Activated CD4-positive, alpha-beta T cell treated with anti-CD3 and anti-CD28 coated beads for 48 hours (primary cell): Measurements from ENCODE around the gene GNA12.
"Not testable (repeated sequence)": the region's sequence is repeated elsewhere in the genome, so short reads cannot be mapped to it uniquely, and the experiment has no call there.

Source experiments
- DNase-seq: peaks from one replicate; pipeline ENCODE4 v3.0.0-alpha.2; 2020

GNA12 gene

GRCh38 chr7:2775376-2775775 is 68.7 kb downstream of the GNA12 start:
- no peak for DNase-seq

DNA sequence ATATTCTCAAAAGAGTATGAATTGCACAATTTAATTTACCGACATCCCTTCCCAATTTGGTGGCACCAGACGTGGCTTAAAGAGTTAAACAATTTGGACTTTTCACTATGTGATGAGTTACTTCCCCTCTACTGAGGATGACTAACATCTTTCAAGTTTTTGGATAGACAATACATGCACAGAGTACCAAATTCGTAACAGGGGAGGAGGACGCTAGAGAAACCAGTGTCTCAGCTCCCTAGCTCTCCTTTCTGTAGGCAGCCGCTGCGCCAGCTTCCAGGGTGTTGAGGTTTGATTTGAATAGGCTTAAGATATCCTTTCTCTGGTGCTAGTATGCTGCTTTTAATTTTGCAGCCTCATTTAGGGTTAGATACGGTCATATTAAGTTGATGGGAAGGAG is 69.2 kb downstream of the GNA12 start:
- DNase-seq: no peak

GRCh38 chr7:2774280-2774679 is 69.8 kb downstream of the GNA12 start:
- no peak for DNase-seq

- no peak for DNase-seq
Measured at GRCh38 chr7:2773608-2774007, 70.5 kb downstream of the GNA12 start.

DNA sequence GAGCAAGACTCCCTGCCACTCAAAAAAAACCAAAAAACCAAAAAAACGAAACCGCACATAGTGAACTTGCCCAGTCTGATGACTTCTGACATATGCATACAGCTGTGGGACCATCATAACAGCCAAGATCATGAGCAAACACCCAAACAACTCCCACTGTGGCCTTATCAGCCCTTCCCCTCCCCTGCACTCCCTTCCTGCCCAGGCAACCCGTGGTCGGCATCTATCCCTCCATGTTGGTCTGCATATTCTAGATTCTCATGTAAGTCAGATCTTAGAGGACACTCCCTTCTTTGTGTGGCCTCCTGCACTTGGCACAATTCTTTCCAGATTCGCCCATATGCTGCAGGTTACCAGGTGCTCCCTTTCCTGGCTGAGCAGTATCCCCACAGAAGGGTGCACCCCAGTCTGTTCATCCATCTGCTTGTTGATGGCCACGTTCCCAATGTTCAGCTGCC is 72.8 kb downstream of the GNA12 start:
- DNase-seq: no peak

DNA sequence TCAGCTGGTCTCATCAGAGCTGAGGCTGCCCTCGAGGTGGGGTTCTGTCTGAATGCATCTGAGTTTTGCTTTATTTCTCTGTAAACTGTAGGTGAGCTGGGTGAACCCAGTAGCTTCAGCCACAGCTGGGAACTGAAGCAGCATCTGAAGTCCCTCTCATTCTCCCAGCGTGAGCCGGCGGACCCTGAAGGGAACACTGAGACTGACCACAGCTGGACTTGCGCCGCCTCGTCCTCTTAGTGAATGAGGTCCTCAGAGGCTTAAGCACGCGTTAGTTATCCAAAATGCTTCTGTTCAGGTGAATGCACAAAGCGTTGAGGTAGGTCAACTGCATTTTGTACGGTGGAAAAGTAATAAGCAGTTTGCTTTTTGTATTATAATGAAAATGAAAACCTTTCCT is 79.5 kb downstream of the GNA12 start:
- no peak for DNase-seq

- no peak for DNase-seq
Measured at GRCh38 chr7:2763597-2763996, 80.5 kb downstream of the GNA12 start.

GRCh38 chr7:2761801-2762497 is 82.2 kb downstream of the GNA12 start:
- no peak for DNase-seq

DNA sequence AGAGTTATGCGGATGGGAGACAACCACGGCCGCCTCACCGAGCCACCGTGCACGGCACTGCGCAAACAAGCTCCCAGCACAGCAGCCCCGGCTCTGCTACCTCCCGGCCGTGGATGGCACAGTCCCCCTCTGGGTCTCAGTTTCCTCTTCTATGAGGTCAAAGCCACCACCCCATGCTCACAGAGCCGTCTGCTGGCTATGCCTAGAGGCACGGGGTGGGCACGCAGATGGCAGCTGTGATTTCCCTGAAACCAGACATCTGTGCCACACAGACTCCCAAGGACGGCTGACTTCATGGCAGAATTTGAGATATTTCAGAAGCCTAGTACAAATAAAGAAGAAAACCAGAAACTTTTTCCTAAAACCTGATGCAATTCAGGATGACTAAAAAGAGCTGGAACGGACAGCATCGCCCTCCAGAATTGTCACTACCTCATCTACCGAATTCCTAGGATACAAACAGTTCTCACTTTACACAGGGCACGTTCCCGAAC is 82.9 kb downstream of the GNA12 start:
- DNase-seq: no peak

DNA sequence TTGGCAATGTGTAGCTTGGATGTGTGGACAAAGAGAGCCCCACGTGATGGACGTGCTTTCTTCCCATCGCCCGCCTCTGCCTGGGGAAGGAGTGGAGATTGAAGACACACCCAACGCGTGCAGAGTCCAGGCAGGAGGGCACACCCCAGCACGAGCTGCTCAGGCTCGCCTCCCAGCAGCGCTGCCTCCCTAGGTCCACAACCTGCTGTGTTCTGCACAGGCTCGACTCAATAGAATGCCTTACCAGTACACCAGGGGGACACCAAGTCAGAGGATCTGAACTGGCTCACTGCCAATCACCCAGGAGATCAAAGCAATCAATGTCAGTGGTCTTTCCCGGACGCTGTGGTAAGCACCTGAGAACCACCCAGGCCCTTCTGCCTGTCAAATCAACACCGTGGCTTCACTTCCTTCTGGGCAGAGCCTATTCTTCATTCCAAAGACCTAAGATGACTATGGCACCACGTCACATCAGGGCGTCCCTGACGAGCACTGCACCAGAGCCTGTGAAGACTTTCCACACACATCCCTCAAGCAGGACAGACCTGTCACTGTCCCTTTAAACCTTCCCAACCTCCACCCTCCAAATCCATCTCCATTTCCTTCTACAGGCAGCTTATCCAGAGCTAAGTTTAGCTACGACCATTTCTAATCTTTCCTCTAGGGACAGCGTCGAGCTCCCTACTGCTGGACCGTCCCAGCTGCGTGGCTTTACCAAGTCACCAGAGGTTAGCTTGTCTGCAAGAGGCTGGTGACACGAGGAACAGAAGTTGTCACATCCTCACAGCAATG is 83.8 kb downstream of the GNA12 start:
- DNase-seq: peak; percentile 31

DNA sequence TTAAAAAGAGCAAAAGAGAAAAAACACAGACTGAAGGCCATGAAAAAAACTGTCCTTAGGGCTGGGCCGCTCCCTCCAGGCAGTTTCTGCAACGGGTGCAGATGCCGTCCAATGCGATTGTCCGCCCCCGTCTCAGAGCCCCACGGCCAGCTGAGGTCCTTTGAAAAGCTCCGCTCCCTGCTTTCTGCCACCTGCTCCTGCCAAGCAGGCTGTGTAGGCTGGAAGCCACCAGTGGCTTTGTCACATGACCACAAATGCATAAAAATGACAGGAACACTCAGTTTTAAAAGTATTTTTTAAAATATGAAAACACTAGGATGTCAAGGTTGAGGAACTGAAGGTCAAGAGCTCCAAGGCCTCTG is 84.4 kb downstream of the GNA12 start:
- DNase-seq: no peak

- peak; percentile 24 for DNase-seq
Measured at GRCh38 chr7:2758673-2759616, 85.2 kb downstream of the GNA12 start.

DNA sequence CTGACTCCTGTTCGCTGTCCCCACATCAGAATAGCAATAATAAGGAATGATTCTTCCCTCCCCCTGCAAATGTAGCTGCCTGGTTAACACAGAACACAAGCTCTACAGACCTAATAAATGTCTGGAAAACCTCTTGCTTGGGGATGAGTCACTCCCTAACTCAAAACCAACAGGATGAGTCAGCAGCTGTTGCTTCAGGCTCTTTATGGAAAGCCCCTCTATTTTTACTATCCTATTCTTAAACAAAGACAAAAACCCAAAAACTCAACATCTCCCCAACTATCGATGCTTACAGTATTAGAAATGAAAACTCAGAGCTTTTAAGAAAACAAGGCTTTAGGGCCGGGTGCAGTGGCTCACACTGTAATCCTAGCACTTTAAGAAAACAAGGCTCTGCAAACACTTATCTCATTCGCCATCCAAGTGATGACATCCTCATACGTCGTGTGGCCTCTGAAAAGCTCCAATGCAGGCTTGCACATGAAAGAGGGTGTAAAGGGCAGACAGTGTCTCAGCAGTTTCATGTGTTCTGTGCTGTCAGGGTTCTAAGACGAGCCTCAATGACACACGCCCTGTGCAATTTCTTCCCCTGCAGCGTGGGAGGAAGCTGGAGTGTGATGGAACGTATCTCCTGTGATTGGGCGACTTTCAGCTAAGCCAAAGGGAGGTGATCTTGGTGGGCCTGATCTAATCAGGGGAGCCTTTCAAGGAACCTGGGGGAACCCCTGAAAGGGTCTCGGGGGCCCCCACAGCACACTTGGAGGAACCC is 86.0 kb downstream of the GNA12 start:
- DNase-seq: peak; percentile 87

DNA sequence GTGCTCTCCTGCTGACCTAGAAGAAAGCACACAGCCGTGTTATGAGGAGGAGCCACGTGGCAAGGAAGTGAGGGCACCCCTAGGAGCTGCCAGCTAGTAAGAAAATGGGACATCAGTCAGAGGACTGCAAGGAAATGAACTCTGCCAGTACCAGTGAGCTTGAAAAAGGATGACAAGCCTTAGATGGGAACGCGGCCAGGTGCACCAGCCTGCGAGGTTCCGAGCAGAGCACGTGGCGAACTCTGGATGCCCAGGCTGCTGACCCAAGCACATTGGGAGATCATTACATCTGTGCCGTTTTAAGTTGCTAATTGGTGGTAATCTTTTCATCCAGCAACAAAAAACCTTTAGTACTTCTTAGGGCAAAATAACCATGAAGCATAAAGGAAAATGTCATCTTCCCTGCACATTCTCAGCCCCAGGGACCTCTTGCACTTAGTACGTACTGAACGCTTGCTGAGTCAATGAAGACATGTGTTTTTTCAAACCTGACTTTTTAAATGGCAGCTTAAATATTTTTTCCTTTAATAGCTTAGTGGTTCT is 86.7 kb downstream of the GNA12 start:
- no peak for DNase-seq

- no peak for DNase-seq
Measured at GRCh38 chr7:2755531-2755930, 88.6 kb downstream of the GNA12 start.

DNA sequence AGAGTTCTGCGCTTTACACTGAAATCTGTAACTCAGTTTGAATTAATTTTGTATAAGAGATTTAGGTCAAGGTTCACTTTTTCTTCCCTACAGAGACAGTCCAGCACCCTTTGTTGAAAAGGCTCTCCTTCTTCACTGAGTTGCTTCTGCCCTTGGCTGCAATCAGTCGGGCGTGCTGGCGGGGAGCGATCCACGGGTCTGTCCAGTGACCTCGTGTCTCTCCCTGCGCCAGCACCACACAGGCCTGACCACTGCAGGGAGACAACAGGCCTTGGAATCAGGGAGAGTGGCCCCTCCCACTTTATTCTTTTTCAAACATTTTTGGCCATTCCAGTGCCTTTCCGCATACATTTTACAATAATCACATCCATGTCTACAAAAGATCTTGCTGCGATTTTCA is 89.2 kb downstream of the GNA12 start:
- DNase-seq: no peak

DNA sequence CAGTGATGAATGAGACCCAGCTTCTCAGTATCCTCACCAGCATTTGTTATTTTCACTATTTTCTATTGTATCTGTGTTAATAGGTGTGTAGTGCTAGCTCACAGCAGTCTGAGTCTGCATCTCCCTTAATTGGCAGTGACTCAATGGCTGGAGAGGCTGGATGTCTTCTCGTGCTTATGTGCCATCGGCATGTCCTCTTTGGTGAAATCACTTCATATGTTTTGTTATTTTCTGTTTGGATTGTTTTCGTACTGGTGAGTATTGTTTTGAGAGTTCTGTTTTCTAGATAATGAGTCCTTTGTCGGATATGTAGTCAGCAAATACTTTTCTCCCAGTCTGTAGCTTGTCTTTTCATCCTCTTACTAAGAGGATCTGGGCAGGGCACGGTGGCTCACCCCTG is 90.0 kb downstream of the GNA12 start:
- DNase-seq: no peak

DNA sequence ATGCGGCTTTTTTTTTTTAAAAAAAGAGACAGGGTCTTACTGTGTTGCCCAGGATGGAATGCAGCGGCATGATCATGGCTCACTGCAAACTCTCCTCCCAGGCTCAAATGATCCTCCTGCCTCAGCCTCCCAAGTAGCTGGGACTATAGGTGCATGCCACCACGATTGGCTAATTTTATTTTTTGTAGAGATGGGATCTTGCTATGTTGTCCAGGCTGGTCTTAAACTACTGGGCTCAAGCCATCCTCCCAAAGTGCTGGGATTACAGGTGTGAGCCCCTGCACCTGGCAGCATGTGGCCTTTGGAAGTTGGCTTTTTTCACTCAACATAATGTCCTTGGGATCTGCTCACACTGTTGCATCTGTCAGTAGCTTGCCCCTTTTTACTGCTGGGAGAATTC is 91.0 kb downstream of the GNA12 start:
- DNase-seq: no peak

DNA sequence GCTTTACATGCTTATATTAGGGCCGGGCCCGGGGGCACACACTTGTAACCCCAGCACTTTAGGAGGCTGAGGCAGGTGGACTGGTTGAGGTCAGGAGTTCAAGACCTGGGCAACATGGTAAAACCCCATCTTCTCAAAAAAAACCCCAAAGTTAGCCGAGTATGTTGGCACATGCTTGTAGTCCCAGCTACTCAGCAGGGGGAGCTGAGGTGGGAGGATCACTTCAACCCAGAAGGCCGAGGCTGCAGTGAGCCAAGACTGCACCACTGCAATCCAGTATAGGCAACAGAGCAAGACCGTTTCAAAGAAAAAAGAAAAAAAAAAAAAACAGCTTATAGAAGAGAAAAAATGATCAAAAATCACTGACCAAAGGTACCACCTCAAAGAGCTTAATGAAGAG is 93.0 kb downstream of the GNA12 start:
- DNase-seq: no peak

DNA sequence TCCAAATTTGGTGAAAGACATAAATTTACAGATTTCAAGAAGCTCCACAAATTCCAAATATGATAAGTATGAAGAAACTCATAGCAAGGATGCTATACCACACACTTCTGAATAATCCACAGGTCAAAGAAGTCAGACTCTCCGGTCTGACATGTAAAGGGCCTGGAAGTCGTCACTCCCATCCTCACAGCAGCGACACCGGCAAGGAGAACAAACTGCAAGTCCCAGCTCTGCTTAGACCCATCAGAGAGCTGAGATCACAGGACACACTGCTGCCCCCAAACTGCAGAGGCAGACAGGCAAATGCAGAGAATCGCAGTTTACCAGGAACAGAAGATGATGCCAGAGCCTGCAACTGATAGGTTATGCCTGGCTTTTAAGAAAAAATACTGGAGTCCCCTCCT is 94.1 kb downstream of the GNA12 start:
- DNase-seq: no peak

GRCh38 chr7:2748684-2749083 is 95.4 kb downstream of the GNA12 start:
- DNase-seq: not testable (repeated sequence)

DNA sequence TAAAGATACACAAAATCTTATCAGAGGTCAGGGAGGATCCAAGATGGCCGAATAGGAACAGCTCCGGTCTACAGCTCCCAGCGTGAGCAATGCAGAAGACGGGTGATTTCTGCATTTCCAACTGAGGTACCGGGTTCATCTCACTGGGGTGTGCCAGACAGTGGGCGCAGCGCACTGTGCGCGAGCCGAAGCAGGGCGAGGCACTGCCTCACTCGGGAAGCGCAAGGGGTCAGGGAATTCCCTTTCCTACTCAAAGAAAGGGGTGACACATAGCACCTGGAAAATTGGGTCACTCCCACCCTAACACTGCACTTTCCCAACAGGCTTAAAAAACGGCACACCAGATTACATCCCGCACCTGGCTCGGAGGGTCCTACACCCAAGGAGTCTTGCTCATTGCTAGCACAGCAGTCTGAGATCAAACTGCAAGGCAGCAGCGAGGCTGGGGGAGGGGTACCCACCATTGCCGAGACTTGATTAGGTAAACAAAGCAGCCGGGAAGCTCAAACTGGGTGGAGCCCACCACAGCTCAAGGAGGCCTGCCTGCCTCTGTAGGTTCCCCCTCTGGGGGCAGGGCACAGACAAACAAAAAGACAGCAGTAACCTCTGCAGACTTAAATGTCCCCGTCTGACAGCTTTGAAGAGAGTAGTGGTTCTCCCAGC is 100.5 kb downstream of the GNA12 start:
- DNase-seq: not testable (repeated sequence)
